ENCODE data around the gene USP3.

The USP3 gene

GRCh38 chr15:63499175-63499549, 5.2 kb upstream of the USP3 start:
- H3K4me3 Mint-ChIP-seq = peak overlapping the region; percentile 5
- H3K27ac Mint-ChIP-seq = peak overlapping the region; percentile 67
- DNase-seq (no peak), ATAC-seq (no peak)
- H3K27me3 Mint-ChIP-seq = no peaks in the 10 kb centered on the region
- no peaks in the 10 kb centered on the region for H3K36me3 Mint-ChIP-seq (ENCODE audit: low read depth)
- H3K4me1 Mint-ChIP-seq = peaks cover 72% of the 10 kb centered on the region
- no peaks in the 10 kb centered on the region for H3K9me3 Mint-ChIP-seq

- no peak overlapping the region for H3K4me3 Mint-ChIP-seq
Observed at GRCh38 chr15:63499611-63500010, 4.8 kb upstream of the USP3 start.

DNA sequence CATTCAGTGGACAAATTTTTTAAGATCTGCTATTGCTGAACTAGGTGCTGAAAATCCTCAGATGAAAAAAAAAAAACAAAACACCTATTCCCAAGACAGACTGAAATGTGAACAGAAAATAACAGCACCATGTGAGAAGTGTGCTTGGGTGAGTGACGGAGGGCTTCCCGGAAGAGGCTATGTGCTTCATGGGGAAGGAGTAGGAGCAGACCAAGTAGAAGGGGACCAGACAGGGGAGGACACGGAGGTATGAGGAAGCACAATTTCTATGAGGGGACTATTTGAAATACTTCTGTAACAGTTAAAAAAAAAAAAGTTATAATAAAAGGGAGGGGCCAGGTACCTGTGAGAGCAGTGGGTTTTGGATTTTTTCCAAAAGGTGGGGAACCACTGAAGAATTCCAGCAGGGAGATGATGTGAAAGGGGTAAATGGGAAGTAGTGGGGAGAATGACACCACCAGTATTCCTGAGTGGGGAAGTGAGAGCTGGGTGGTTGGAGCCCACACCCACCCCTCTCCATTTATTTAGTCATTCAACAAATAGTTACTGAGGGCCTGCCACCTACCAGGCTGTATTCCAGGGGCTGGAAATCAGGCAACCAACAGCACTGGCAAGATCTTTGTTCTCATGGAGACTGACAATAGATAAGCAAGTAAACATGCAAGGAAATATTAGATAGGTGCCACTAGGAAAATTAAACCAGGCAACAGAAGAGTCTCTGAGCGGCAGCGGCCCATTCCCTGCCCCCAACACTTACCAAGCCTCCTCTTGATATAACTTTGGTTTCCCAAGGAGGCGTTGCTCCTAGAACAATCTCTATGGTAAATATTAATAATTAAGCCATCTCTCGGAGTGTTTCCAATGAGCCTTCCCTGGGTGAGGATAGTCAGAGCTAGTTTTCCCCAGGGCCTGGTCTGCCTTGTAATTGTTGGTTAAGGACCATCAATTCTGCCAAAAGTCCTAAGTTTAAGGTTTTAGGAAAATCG, 3.8 kb upstream of the USP3 start:
- no peaks in the 10 kb centered on the region for H3K9me3 Mint-ChIP-seq
- peak overlapping the region; percentile 98 for H3K27ac Mint-ChIP-seq
- H3K36me3 Mint-ChIP-seq (ENCODE audit: low read depth) = no peaks in the 10 kb centered on the region
- H3K4me1 Mint-ChIP-seq = peaks cover 59% of the 10 kb centered on the region
- H3K27me3 Mint-ChIP-seq = no peaks in the 10 kb centered on the region
- H3K4me3 Mint-ChIP-seq = peak overlapping the region; percentile 1
- DNase-seq (no peak), ATAC-seq (no peak)

More at GRCh38 chr15:63499611-63500010, 4.8 kb upstream of the USP3 start:
- Mint-ChIP-seq H3K27me3 (no peaks in the 10 kb centered on the region), H3K27ac (peak overlapping the region; percentile 53), H3K4me1 (peaks cover 68% of the 10 kb centered on the region), H3K36me3 (ENCODE audit: low read depth) (no peaks in the 10 kb centered on the region), H3K9me3 (no peaks in the 10 kb centered on the region)
- ATAC-seq (no peak), DNase-seq (no peak)

DNA sequence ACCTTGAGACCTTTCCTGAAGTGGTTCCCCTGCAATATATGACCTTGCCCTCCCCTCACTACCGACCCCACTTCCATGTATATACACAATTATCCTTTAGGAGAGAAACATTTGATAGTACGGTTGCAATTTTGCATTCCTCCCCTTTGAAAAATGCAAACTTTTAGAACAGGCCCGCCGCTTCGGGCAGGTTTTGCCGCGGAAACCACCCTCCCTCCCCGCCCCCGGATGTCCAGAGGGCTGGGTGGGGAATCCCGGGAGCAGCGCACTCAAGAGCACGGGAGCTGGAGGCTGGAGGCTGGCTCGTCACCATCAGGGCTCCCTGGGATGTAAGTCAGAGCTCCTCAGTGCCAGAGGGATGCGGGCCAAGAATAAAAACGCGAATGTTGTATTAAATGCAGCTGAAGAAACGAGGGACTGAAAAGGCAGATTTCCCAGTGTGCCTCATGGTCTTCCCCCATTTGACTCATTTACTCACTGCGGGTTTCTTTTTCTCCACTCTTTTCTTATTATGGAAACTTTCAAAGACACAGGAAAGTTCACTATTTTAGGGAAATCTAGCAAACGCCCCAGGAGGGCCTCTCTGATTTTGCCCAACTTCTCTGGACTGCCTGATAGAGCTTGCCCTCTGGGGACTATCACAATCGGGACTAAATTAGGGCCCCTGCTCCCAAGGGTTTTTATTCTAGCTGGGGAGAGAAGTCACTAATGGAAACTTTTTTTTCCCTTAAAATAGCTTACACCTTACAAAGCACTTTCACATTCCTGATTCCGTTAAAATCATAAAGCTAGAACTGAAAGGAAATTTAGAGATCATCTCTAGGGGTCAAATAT, 2.9 kb upstream of the USP3 start:
- H3K4me3 Mint-ChIP-seq = peak overlapping the region; percentile 1
- DNase-seq = peak; percentile 55
- no peaks in the 10 kb centered on the region for H3K9me3 Mint-ChIP-seq
- ATAC-seq = no peak
- peak overlapping the region; percentile 98 for H3K27ac Mint-ChIP-seq
- no peaks in the 10 kb centered on the region for H3K27me3 Mint-ChIP-seq
- no peaks in the 10 kb centered on the region for H3K36me3 Mint-ChIP-seq (ENCODE audit: low read depth)
- peaks cover 59% of the 10 kb centered on the region for H3K4me1 Mint-ChIP-seq

DNA sequence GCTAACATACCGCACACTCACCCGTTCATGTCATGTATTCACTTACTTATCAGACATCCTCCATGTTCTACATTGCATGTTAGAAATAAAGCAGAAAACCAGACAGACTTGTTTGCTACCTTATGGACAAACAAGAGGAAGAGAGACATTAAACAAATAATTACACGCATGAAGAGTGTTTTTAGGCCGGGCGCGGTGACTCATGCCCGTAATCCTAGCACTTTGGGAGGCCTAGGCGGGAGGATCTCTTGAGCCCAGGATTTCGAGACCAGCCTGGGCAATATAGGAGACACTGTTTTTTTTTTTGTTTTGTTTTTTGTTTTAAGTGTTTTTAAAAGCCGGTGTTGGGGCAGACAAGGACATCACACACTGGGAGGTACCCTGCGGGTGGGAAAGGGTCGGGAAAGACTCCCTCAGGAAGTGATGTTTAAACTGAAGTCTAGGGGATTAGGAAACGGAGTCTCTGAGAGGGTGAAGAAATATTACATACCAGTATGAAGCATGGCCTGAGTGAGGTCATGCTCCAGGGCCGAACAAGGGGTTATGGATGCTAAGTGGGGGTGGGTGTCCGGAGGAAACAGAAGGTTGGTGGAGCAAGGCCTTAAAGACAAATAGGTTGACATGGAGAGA, 2.1 kb upstream of the USP3 start:
- peak overlapping the region; percentile 98 for H3K27ac Mint-ChIP-seq
- no peaks in the 10 kb centered on the region for H3K9me3 Mint-ChIP-seq
- H3K4me1 Mint-ChIP-seq = peaks cover 67% of the 10 kb centered on the region
- peak overlapping the region; percentile 82 for H3K4me3 Mint-ChIP-seq
- DNase-seq = no peak
- no peaks in the 10 kb centered on the region for H3K36me3 Mint-ChIP-seq (ENCODE audit: low read depth)
- H3K27me3 Mint-ChIP-seq = no peaks in the 10 kb centered on the region
- ATAC-seq = no peak

- H3K27ac Mint-ChIP-seq = peak overlapping the region; percentile 98
- no peaks in the 10 kb centered on the region for H3K27me3 Mint-ChIP-seq
- H3K4me1 Mint-ChIP-seq = peaks cover 75% of the 10 kb centered on the region
- ATAC-seq = peak; percentile 68
- no peaks in the 10 kb centered on the region for H3K36me3 Mint-ChIP-seq (ENCODE audit: low read depth)
- peak; percentile 91 for DNase-seq
- H3K9me3 Mint-ChIP-seq = no peaks in the 10 kb centered on the region
- peak overlapping the region; percentile 82 for H3K4me3 Mint-ChIP-seq
Observed at GRCh38 chr15:63502843-63503738, 1.3 kb upstream of the USP3 start.

- peaks cover 80% of the 10 kb centered on the region for H3K4me1 Mint-ChIP-seq
- no peaks in the 10 kb centered on the region for H3K9me3 Mint-ChIP-seq
- no peaks in the 10 kb centered on the region for H3K27me3 Mint-ChIP-seq
- ATAC-seq (peak; percentile 53), DNase-seq (peak; percentile 86)
- peak overlapping the region; percentile 82 for H3K4me3 Mint-ChIP-seq
- H3K36me3 Mint-ChIP-seq (ENCODE audit: low read depth) = no peaks in the 10 kb centered on the region
- peak overlapping the region; percentile 98 for H3K27ac Mint-ChIP-seq
Observed at GRCh38 chr15:63503739-63504246, 600 bp upstream of the USP3 start.

DNA sequence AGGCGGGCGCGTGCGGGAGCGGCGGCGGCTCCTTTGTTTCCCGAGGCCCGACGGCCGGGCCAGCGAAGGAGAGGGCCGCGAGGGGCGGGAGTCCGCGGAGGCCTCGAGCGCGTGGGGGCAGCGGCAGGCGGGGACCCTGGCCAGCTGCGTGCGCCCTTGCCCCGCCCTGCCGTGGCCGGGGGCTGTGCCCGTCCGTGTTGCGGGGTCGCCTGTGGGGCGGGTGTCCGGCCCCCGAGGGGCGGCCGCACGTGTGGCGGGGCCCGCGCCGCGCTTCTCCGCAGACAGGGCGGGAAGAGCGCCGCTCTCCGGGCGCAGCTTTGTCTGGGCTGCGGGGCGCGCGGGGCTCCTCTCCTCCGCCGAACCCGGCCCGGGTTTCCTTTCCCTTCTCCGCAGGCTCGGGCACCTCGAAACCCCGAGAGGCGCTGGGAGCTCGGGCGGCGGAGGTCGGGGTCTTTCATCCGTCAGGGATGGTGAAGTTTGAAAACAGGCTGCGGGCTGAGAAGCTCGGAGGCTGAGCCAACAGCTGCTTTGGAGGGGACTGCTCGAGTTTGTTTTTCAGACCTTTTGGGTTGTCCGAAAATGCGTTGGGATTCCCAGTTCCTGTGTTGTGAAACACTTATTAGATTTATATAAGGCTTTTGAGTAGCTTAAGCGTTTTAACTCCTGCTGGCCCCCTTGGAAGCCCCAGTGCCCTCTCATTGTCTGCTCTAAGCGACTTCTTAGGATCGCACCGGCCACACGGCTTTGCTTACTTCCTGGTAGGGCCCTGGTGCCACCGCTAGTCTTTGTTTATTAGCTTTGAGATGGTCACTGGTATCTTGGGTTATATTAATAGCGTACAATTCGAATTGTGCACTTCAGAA, 817 bp downstream of the USP3 start:
- peak overlapping the region; percentile 75 for H3K27ac Mint-ChIP-seq
- no peaks in the 10 kb centered on the region for H3K9me3 Mint-ChIP-seq
- no peaks in the 10 kb centered on the region for H3K36me3 Mint-ChIP-seq (ENCODE audit: low read depth)
- peak; percentile 52 for DNase-seq
- no peaks in the 10 kb centered on the region for H3K27me3 Mint-ChIP-seq
- peaks cover 80% of the 10 kb centered on the region for H3K4me1 Mint-ChIP-seq
- H3K4me3 Mint-ChIP-seq = peak overlapping the region; percentile 84
- no peak for ATAC-seq

DNA sequence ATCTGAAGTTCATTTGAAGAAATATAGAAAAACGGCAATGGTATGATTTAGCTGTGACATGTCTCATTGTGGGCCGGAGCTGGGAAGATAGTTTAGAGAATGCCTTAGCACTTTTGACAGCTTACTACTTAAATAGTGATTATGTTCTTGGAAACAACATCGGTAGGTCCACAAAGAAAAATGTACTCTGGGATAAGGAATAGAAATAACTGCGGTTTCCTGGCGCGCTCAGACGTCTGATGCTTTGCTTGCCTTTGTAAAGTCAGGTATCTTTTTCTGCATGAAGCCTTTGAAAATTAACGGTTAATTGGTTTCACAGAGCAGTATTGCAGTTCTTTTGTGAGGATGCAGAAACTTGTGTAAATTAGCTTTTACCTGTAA, 1.4 kb downstream of the USP3 start:
- H3K4me3 Mint-ChIP-seq = peak overlapping the region; percentile 84
- peaks cover 80% of the 10 kb centered on the region for H3K4me1 Mint-ChIP-seq
- DNase-seq (no peak), ATAC-seq (no peak)
- no peaks in the 10 kb centered on the region for H3K9me3 Mint-ChIP-seq
- no peaks in the 10 kb centered on the region for H3K27me3 Mint-ChIP-seq
- no peaks in the 10 kb centered on the region for H3K36me3 Mint-ChIP-seq (ENCODE audit: low read depth)
- peak overlapping the region; percentile 75 for H3K27ac Mint-ChIP-seq

DNA sequence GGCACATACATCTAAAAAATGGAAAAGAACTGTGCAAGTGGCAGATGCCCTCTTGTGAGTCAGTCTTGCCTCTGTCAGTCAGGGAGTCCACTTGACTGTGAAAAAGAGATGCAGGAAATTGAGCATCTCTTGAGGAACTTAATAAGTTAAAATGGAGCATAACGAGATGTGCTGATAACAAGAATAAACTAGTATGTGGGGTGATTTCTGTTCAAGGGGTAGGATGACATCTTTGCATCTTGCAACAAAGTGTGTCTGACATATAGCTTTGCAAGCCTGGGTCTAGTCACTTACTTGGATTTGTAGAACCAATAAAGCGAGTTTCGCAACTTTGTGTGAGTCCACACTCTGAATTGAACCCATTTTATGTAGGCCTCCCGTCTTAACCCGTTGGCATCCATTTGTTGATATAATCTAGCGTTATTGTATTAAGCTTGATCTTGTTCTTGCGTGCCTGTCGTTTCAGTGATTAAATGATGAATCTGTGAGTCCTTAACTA, 2.2 kb downstream of the USP3 start:
- Mint-ChIP-seq H3K4me3 (peak overlapping the region; percentile 84), H3K27ac (peak overlapping the region; percentile 75), H3K4me1 (peaks cover 78% of the 10 kb centered on the region), H3K9me3 (no peaks in the 10 kb centered on the region), H3K36me3 (ENCODE audit: low read depth) (no peaks in the 10 kb centered on the region), H3K27me3 (no peaks in the 10 kb centered on the region)
- ATAC-seq (no peak), DNase-seq (no peak)

- no peaks in the 10 kb centered on the region for H3K36me3 Mint-ChIP-seq (ENCODE audit: low read depth)
- no peaks in the 10 kb centered on the region for H3K9me3 Mint-ChIP-seq
- H3K27me3 Mint-ChIP-seq = no peaks in the 10 kb centered on the region
- DNase-seq = no peak
- peaks cover 78% of the 10 kb centered on the region for H3K4me1 Mint-ChIP-seq
- peak overlapping the region; percentile 11 for H3K27ac Mint-ChIP-seq
- ATAC-seq = no peak
- peak overlapping the region; percentile 1 for H3K4me3 Mint-ChIP-seq
Observed at GRCh38 chr15:63507878-63508818, 3.8 kb downstream of the USP3 start.

All from activated naive CD8-positive, alpha-beta T cell treated with anti-CD3 and anti-CD28 coated beads, Interleukin-2, amount 50 U/mL, for 24 hours (primary cell).